Osteocyte (in vitro differentiated cells): ENCODE results near the gene HCN1. TPM values are rescaled to one million over a fixed set of nuclear protein-coding genes. Genes with fewer than 3 reads are reported as not detected.
"Not testable (repeated sequence)": the region's sequence is repeated elsewhere in the genome, so short reads cannot be mapped to it uniquely, and the experiment has no call there.

Source experiments
- DNase-seq: peaks from one replicate; pipeline ENCODE4 v3.0.0; 2021; ENCODE audit warnings: mixed read lengths; ENCODE audit not compliant: unreplicated experiment; ENCODE audit errors: extremely low spot score
- H3K27ac Mint-ChIP-seq: one replicate; pipeline ENCODE4 v1.8.0; 2021; ENCODE audit warnings: mild to moderate bottlenecking, mixed read lengths; ENCODE audit not compliant: unreplicated experiment
- H3K27me3 Mint-ChIP-seq: one replicate; pipeline ENCODE4 v1.8.0; 2021; ENCODE audit warnings: mixed read lengths; ENCODE audit not compliant: unreplicated experiment
- H3K36me3 Mint-ChIP-seq: one replicate; pipeline ENCODE4 v1.8.0; 2021; ENCODE audit warnings: mixed read lengths; ENCODE audit not compliant: unreplicated experiment
- H3K4me1 Mint-ChIP-seq: one replicate; pipeline ENCODE4 v1.8.0; 2021; ENCODE audit warnings: mixed read lengths; ENCODE audit not compliant: unreplicated experiment
- H3K4me3 Mint-ChIP-seq: one replicate; pipeline ENCODE4 v1.8.0; 2021; ENCODE audit warnings: mild to moderate bottlenecking, moderate library complexity, mixed read lengths; ENCODE audit not compliant: unreplicated experiment
- H3K9me3 Mint-ChIP-seq: one replicate; pipeline ENCODE4 v1.8.0; 2021; ENCODE audit warnings: mixed read lengths; ENCODE audit not compliant: unreplicated experiment
- CTCF ChIP-seq: fragments of 200-600 bp; sonication (generic); IDR thresholded peaks from 2 replicates; pipeline ENCODE4 v1.5.0; 2021; ENCODE audit warnings: antibody characterized with exemption, mild to moderate bottlenecking, moderate library complexity
- total RNA-seq: library from RNA; stranded (reverse); gene quantifications from 2 replicates; pipeline ENCODE4 v1.2.1, GENCODE V29; 2021

Gene HCN1
- total RNA-seq, 1 donor from 2014 or later: not detected

- Mint-ChIP-seq H3K36me3 (no peaks in the 10 kb centered on the region), H3K4me1 (no peaks in the 10 kb centered on the region), H3K27me3 (no peaks in the 10 kb centered on the region), H3K9me3 (peaks cover 3% of the 10 kb centered on the region), H3K27ac (no peak overlapping the region), H3K4me3 (no peak overlapping the region)
- no peak for DNase-seq
- TF ChIP-seq CTCF: no peak
Measured at GRCh38 chr5:45336464-45336863, 359.7 kb downstream of the HCN1 start.

- TF ChIP-seq CTCF: no peak
- Mint-ChIP-seq H3K4me1 (no peaks in the 10 kb centered on the region), H3K4me3 (no peak overlapping the region), H3K9me3 (peaks cover 3% of the 10 kb centered on the region), H3K27ac (no peak overlapping the region), H3K27me3 (no peaks in the 10 kb centered on the region), H3K36me3 (no peaks in the 10 kb centered on the region)
- no peak for DNase-seq
Measured at GRCh38 chr5:45335978-45336377, 360.2 kb downstream of the HCN1 start.

GRCh38 chr5:45335346-45335745 lies 360.8 kb downstream of the HCN1 start:
- Mint-ChIP-seq H3K27me3 (no peaks in the 10 kb centered on the region), H3K4me1 (no peaks in the 10 kb centered on the region), H3K36me3 (no peaks in the 10 kb centered on the region), H3K9me3 (peaks cover 3% of the 10 kb centered on the region), H3K4me3 (no peak overlapping the region), H3K27ac (no peak overlapping the region)
- no peak for DNase-seq
- TF ChIP-seq CTCF: no peak

GRCh38 chr5:45334939-45335338 lies 361.2 kb downstream of the HCN1 start:
- no peaks in the 10 kb centered on the region for H3K36me3 Mint-ChIP-seq
- TF ChIP-seq CTCF: no peak
- peaks cover 3% of the 10 kb centered on the region for H3K9me3 Mint-ChIP-seq
- no peak for DNase-seq
- H3K4me1 Mint-ChIP-seq: no peaks in the 10 kb centered on the region
- H3K4me3 Mint-ChIP-seq: no peak overlapping the region
- no peaks in the 10 kb centered on the region for H3K27me3 Mint-ChIP-seq
- H3K27ac Mint-ChIP-seq: no peak overlapping the region

GRCh38 chr5:45312627-45313026 lies 383.6 kb downstream of the HCN1 start:
- not testable (repeated sequence) for H3K27ac Mint-ChIP-seq, H3K27me3 Mint-ChIP-seq, H3K36me3 Mint-ChIP-seq, H3K4me1 Mint-ChIP-seq, DNase-seq, H3K4me3 Mint-ChIP-seq
- peaks cover 27% of the 10 kb centered on the region for H3K9me3 Mint-ChIP-seq

GRCh38 chr5:45295231-45295630 lies 400.9 kb downstream of the HCN1 start:
- Mint-ChIP-seq H3K9me3 (peaks cover 24% of the 10 kb centered on the region), H3K36me3 (no peaks in the 10 kb centered on the region), H3K4me3 (no peak overlapping the region), H3K27ac (no peak overlapping the region), H3K4me1 (no peaks in the 10 kb centered on the region), H3K27me3 (no peaks in the 10 kb centered on the region)
- no peak for TF ChIP-seq CTCF
- no peak for DNase-seq
